HUDEP-2 (cell line): ENCODE data around the gene ABCB10.
"Not testable (repeated sequence)": the region's sequence is repeated elsewhere in the genome, so short reads cannot be mapped to it uniquely, and the experiment has no call there.

ENCODE experiments used
- DNase-seq, 76 experiments: peaks; one replicate each; lab custom pipeline; 2025; ENCODE audit not compliant: unreplicated experiment in 76 of 76; lab: John Stamatoyannopoulos, UW

Gene ABCB10

GRCh38 chr1:229480495-229480894 lies 78.0 kb downstream of the ABCB10 start:
- DNase-seq = no peak

GRCh38 chr1:229479660-229480399 lies 78.7 kb downstream of the ABCB10 start:
- no peak for DNase-seq

DNA sequence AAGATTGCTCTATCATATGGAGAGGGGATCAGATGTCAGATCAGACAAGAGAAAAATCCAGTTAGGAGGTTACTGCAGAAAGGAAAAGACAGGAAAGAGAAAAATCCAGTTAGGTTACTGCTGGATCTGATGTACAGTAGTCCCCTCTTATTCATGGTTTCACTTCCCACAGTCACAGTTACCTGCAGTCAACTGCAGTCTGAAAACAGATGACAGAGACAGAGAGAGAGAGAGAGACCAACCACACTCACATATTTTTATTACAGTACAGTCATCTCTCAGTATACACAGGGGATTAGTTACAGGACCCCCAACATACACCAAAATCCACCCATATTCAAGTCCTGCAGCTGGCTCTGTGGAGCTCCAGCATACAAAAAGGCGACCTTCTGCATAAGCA lies 79.7 kb downstream of the ABCB10 start:
- no peak for DNase-seq

DNA sequence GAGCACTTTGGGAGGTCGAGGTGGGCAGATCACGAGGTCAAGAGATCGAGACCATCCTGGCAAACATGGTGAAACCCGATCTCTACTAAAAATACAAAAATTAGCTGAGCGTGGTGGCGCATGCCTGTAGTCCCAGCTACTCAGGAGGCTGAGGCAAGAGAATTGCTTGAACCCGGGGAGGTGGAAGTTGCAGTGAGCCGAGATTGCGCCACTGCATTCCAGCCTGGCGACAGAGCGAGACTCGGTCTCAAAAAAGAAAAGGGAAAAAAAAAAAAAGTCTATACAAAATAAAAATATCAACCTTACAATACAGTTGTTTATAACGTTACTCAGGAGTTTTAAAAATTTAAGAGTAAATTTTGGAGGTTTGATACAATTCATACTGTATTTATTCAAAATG lies 82.6 kb downstream of the ABCB10 start:
- not testable (repeated sequence) for DNase-seq

DNA sequence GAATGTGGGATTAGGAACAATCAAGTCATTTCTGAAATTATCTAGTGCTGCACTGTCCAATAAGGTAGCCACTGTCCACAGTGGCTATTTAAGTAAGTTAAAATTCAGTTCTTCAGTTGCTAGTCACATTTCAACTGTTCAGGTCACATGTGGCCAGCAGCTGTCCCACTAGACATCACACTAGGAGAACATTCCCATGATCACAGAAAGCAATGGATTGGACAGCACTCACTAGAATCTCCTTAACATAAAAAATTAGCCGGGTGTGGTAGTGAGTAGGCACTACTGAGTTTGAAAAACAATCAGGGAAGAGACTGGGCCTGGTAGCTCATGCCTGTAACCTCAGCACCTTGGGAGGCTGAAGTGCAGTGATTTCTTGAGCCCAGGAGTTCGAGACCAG lies 84.0 kb downstream of the ABCB10 start:
- no peak for DNase-seq

DNA sequence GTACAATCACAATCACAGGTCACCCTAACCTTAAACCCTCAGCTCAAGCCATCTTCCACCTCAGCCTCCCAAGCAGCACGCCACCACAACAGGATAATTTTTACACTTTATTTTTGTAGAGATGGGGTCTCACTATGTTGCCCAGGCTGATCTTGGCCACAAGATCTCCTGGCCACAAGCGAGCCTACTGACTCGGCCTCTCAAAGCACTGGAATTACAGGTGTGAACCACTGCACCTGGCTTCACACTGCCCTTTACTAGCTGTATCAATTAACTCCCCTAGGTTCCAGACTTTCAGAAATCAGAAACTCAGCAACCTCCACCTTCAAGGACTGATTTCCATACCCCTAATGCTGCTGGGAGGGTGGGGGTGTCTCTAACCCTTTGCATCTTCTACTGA lies 87.3 kb downstream of the ABCB10 start:
- DNase-seq = no peak

DNA sequence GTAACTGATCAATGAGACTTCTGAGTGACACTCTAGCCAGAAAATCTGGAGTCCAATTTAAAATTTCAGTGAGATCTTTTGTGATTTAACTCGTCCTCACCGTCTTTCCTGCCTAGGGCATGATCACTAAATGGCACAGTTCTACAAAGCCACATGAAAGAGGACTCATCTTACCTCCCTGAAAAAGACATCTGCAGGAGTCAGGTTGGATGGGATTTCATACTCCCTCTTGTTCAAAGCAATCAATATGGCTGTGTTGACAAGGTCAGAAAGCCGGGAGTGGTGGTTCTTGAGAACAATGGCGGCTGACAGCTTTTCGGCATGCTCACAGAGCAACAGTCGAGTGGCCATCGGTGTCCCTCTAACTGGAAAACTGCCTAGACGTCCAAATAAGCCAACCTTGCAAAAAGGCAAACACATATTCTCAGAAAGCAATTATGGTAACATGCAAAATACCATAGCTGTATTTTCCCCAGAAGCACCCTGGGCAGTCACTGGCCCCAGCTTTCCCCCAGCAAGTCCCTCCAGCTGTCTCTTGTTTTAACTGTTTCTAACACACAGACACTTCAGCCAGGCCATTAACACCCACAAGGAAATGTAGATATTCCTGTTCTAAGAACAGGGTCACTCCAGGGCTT lies 88.0 kb downstream of the ABCB10 start:
- no peak for DNase-seq

GRCh38 chr1:229466887-229467286 lies 91.6 kb downstream of the ABCB10 start:
- no peak for DNase-seq
